NCI-H524 treated with DMSO at 0.1 percent for 48 hours (cell line): Measurements from ENCODE around the gene HK2.
"Not testable (repeated sequence)": the region's sequence is repeated elsewhere in the genome, so short reads cannot be mapped to it uniquely, and the experiment has no call there.

Experiments used
- DNase-seq: peaks from one replicate; lab custom pipeline; 2025; lab: John Stamatoyannopoulos, UW

HK2 gene

GRCh38 chr2:74834792-74835755 is 1.1 kb downstream of the HK2 start:
- DNase-seq = no peak

GRCh38 chr2:74835831-74836674 is 2.1 kb downstream of the HK2 start:
- DNase-seq = peak; percentile 45

DNA sequence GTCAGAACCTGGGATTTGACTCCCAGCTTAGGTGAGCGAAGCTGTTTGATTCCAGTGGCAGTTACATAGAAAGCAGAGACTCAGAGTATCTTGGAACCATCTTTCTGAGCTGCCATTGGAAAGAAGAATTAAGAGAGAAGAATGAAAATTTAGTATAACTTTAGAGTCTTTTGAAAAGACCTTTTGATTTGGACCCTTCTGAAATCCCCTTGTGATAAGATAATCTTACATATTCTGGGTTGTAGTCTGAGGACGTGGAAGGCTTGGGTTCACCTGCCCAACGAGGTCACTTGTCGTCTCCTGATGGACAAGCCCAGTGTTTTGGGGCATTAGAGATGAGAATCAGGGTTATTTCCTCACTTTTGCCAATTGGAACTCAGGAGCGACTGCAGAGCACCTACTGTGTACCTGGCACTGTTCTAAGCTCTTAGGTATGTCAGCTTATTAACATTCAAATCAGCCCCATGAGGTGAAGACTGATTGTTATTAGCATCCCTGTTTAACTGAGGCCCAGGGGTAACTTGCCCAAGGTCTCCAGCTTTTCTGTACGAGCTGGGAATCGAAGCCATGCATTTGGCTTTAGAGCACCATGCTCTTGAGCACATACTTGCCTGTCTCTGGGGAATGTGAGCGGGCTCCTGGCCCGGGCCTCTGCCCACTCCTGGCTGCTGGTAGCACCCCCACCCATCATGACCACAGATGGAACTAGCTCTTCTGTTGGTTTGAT is 2.9 kb downstream of the HK2 start:
- DNase-seq = no peak

GRCh38 chr2:74841641-74842040 is 7.7 kb downstream of the HK2 start:
- DNase-seq = no peak

DNA sequence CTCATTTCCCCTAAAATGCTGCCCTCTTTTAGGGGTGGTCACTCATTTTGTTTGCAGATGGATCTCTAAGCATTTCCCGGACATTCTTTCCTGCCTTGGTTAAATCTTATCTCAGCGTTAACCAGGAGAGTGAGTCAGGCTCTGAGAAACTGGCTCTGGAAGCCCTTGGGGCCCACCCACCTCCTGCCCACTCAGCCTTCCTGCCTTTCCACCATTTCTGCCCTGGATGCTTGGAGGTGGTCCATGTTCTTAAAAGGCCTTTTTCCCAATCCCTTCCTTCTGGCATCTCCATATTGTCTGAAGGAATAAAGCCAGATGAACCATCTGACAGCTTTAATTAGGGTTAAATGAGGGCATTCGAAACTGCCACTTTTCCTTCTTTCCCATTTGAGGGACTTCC is 9.5 kb downstream of the HK2 start:
- no peak for DNase-seq

GRCh38 chr2:74843899-74844298 is 10.0 kb downstream of the HK2 start:
- DNase-seq = no peak

DNA sequence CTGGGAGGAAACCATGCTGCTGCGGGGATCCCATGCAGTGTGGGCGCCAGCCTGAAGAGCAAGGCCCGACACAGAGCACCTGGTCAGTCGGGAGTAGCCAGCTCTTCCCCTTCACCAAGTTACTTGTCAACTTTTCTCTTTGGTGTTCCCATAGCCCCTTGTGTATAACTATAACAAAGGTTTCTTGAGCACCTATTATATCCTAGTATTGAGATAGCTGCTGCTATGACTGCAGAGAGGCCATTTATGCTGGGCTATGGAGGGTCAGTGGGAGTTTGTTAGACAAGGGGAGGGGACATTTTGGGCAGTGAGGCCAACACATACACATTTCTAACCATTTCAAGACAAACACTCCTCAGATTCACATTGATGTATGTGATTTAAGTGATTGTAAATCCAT is 10.8 kb downstream of the HK2 start:
- DNase-seq = no peak

DNA sequence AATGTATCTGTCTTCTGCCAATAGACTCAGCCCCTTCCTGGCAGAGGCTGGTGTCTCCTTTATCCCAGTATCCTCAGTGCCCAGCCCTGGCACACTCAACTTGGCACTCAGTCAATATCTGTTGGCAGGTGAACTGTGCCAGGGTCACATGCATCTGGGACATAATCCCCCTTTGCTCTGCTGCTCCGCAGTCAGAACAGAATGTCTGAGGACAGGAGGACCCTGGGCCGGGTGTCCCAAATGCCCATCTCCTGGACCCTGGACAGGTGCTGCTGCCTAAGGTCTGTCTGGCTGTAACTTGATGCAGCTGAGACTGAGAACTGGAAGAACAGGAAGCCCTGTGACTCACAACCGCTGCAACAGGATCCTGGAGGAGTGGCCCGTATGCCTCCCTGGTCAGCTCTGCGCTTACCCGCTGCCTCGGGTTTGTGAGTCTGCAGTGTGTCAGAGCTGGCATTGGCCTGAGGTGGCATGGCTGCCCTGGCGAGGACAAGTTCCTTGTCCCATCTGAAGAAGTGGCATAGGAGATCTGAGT is 11.4 kb downstream of the HK2 start:
- no peak for DNase-seq

GRCh38 chr2:74845991-74846390 is 12.1 kb downstream of the HK2 start:
- no peak for DNase-seq

GRCh38 chr2:74846481-74846880 is 12.6 kb downstream of the HK2 start:
- no peak for DNase-seq

GRCh38 chr2:74847070-74847858 is 13.3 kb downstream of the HK2 start:
- no peak for DNase-seq

- no peak for DNase-seq
These were observed 15.4 kb downstream of the HK2 start for GRCh38 chr2:74849228-74849892.

DNA sequence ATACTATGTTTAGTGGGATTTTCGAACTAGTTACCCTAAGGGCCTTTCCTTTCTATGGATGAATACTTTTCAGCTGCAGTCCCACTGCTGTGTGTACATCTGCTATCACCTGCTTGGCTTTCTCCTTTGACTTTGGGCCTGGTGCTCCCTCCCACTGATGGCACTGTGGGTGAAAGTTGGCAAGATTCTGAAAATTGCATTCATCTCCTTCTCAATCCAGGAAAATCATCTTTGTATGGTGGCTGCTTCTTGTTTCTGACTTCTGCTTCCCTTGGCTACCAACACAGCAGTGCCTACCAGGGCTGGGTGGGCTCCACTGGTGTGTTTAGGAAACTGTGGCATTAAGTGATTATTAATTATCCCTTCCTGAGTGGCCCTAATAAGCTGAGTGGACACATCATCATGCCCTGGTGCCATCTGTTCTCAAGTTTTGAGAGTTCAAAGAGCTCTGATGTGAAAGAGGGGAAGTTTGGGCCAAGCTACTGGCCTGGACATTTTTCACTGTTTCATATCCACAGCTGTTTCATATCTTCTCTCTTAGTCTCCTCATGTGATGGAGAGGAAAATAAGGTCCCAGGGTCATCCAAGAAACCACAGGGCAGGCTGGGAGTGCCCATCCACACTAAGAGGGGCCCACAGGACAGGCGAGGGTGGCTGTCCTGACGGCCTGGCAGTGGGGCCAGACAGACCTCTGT is 16.7 kb downstream of the HK2 start:
- DNase-seq = no peak

DNA sequence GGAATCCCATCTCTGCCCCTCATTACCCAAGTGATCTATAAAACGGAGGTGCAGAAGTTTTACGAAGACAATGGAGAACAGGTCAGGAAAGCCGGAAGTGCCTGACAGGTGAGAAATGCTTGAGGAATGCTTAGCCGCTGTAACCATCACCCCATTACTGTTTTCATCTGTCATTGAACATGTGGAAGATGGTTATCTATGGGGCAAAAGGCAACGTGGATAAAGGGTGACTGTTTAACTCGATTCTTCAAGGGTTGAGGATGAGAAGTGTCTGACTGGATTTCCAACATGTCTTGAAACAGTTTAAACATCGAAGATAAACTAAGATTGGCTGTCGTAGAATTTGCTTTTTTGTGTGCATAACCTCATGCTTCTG is 17.3 kb downstream of the HK2 start:
- DNase-seq = no peak

GRCh38 chr2:74853360-74853759 is 19.4 kb downstream of the HK2 start:
- DNase-seq = not testable (repeated sequence)

DNA sequence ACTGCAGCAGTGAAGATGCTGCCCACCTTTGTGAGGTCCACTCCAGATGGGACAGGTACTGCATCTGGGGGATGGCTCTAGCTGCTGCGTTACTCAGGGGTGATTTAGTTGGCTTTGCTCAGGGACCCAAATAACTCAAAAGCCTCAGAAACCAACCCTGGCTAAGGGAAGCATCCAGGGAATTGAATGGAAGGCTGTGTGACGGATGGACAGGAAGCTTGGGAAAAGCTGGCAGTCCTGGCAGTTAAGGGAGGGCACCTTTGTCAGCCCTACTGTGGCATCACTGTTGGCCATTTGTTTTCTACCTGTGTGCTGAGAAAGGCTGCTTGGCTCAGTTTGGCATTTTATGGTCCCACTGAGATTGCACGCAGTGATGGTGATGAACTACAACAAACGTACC is 20.5 kb downstream of the HK2 start:
- no peak for DNase-seq

DNA sequence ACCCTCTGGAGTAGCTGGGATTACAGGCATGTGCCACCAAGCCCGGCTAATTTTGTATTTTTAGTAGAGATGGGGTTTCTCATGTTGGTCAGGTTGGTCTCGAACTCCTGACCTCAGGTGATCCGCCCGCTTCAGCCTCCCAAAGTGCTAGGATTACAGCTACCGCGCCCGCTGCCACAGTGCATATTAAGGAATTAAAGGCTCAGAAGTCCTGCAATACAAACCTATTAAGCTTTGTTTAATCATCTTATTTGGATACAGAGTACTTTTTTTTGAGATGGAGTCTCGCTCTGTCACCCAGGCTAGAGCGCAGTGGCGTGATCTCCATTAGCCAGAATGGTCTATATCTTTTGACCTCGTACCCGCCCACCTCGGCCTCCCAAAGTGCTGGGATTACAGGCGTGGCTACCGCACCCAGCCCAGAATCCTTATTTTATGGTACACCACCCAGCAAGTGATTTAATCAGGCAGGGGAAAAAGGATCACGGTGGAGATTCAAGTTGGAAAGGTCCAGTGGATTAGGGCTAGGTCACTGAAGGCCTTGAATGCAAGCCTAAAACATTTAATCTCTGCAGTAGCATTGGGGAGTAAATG is 21.3 kb downstream of the HK2 start:
- not testable (repeated sequence) for DNase-seq

- DNase-seq = no peak
These were observed 22.2 kb downstream of the HK2 start for GRCh38 chr2:74856004-74856578.

- DNase-seq = no peak
These were observed 22.7 kb downstream of the HK2 start for GRCh38 chr2:74856599-74856998.
